ENCODE measurements around the gene EFNB1. TPM values are rescaled to one million over a fixed set of nuclear protein-coding genes. Genes with fewer than 3 reads are reported as not detected.

EFNB1 gene
- total and polyA plus RNA-seq, 2 donors (not counting 1 experiment from before 2014, with no cell fraction given), result 1.5 to 3.2 TPM

DNA sequence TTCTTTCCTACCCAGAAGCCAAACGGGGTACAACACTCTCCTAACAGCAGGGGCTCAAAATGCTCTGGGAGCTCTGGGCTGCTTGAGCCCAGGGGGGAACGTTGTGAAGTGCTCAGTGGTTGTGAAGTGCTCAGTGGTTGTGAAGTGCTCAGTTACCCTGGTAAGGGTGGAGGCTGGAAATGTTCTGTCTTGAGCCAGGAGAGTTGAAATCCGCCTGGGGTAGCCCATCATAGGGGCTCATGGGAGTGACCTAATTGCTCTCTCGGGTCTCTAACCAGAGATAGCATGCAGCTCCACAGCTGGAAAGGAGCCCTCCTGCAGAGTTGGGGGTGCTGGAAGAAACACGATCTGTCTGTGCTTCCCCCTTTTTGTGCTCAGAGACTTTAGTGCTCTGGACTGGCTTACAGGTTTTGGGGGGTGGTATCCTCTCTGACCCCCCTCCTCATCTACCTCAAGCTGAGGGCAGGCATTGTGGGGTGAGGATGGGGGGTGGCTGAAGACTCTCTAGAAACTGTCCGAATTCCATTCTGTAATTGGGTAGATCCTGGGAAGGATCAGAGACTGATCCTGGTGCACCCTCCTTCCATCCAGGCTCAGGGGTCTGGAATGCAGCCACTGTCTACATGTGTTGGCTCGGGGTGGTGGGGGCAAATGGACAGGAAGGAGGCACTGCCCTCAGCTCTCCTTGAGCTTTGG lies 2.7 kb downstream of the EFNB1 start:
- Histone ChIP-seq H3K4me2 (replicated peaks; ENCODE audit: low read depth, low read length, poor library complexity, severe bottlenecking) (no peak overlapping the region), H3K4me3 (ENCODE audit: control extremely low read depth in 1 of 5, extremely low read depth in 1 of 5, insufficient read depth in 1 of 5, low read depth in 2 of 5, low read length in 4 of 5) (no peak overlapping the region), H2AFZ (ENCODE audit: insufficient read depth, low read depth, low read length, poor library complexity, severe bottlenecking) (no peak overlapping the region), H3K79me2 (ENCODE audit: control insufficient read depth, insufficient read depth, low read length) (no peaks in the 10 kb centered on the region), H3K9me3 (ENCODE audit: control extremely low read depth in 1 of 3, control insufficient read depth in 2 of 3, insufficient read depth in 1 of 3, low read length in 2 of 3) (no peaks in the 10 kb centered on the region), H3K36me3 (replicated peaks in 1 of 2; ENCODE audit: control extremely low read depth in 1 of 2, control insufficient read depth in 1 of 2, extremely low read depth in 1 of 2, insufficient read depth in 2 of 2, low read length in 1 of 2) (no peaks in the 10 kb centered on the region), H3K27ac (ENCODE audit: low read length in 2 of 2) (no peak overlapping the region), H3K9ac (ENCODE audit: low read length) (no peak overlapping the region), H3K27me3 (replicated peaks in 1 of 4; ENCODE audit: control extremely low read depth in 1 of 4, control insufficient read depth in 3 of 4, insufficient read depth in 4 of 4, low read length in 3 of 4) (peaks cover 0 to 11% (median 4%) of the 10 kb centered on the region in 4 experiments), H4K20me1 (ENCODE audit: control insufficient read depth, insufficient read depth, low read length, poor library complexity, severe bottlenecking) (peaks cover 8% of the 10 kb centered on the region), H3K4me1 (ENCODE audit: control insufficient read depth in 2 of 2, insufficient read depth in 2 of 2, low read length in 2 of 2) (peaks cover 12 to 34% of the 10 kb centered on the region in 2 donors)
- ChIA-PET POLR2A (no interaction called here), CTCF (no interaction called here)
- no peak overlapping the region for H3K27ac Mint-ChIP-seq
- TF ChIP-seq, protein P1, sequence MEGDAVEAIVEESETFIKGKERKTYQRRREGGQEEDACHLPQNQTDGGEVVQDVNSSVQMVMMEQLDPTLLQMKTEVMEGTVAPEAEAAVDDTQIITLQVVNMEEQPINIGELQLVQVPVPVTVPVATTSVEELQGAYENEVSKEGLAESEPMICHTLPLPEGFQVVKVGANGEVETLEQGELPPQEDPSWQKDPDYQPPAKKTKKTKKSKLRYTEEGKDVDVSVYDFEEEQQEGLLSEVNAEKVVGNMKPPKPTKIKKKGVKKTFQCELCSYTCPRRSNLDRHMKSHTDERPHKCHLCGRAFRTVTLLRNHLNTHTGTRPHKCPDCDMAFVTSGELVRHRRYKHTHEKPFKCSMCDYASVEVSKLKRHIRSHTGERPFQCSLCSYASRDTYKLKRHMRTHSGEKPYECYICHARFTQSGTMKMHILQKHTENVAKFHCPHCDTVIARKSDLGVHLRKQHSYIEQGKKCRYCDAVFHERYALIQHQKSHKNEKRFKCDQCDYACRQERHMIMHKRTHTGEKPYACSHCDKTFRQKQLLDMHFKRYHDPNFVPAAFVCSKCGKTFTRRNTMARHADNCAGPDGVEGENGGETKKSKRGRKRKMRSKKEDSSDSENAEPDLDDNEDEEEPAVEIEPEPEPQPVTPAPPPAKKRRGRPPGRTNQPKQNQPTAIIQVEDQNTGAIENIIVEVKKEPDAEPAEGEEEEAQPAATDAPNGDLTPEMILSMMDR (IDR thresholded peaks at IDR 0.05), result no peak
- no peak for TF ChIP-seq EZH2 (IDR thresholded peaks at IDR 0.05; ENCODE audit: borderline replicate concordance, insufficient read depth, low read depth, low read length, poor library complexity, severe bottlenecking)
- no peak for ATAC-seq (ENCODE audit: low read depth)
- H3K9me3 Mint-ChIP-seq (ENCODE audit: insufficient read depth), result no peaks in the 10 kb centered on the region
- peaks cover 26% of the 10 kb centered on the region for H3K4me1 Mint-ChIP-seq
- intact Hi-C loops (cut with micrococcal nuclease), result no loop called here
- 28% methylated on average over 3 of the region's 7 CpGs for WGBS (ENCODE audit: insufficient coverage)
- DNase-seq, result no peak
- peak overlapping the region; percentile 60 for H3K4me3 Mint-ChIP-seq
- no peaks in the 10 kb centered on the region for H3K27me3 Mint-ChIP-seq

DNA sequence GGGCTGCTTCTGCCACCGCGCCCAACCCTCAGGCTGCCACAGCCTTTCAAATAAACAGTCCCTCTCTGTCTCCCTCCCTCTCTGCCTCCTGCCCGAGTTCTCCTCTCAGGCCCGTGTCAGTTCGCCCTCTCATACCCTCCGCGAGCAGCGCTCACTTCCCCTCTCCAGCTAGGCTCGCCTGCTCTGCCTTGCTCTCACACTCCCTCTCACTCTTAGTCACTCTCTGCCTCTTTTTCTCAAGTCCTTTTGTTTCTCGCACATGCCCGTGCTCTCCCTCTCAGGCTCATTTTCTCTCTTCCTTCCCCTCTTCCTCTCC lies 3.2 kb downstream of the EFNB1 start:
- intact Hi-C loops (cut with micrococcal nuclease), result no loop called here
- ATAC-seq (ENCODE audit: low read depth), result no peak

More for the DNA sequence above, 3.2 kb downstream of the EFNB1 start:
- no peak overlapping the region for H3K4me2 ChIP-seq (replicated peaks; ENCODE audit: low read depth, low read length, poor library complexity, severe bottlenecking)
- H3K27ac ChIP-seq (ENCODE audit: low read length in 2 of 2), result no peak overlapping the region
- no peaks in the 10 kb centered on the region for H3K36me3 ChIP-seq (replicated peaks in 1 of 2; ENCODE audit: control extremely low read depth in 1 of 2, control insufficient read depth in 1 of 2, extremely low read depth in 1 of 2, insufficient read depth in 2 of 2, low read length in 1 of 2)
- Mint-ChIP-seq H3K4me1 (peaks cover 29% of the 10 kb centered on the region), H3K4me3 (peak overlapping the region; percentile 39), H3K27me3 (no peaks in the 10 kb centered on the region), H3K27ac (no peak overlapping the region), H3K9me3 (ENCODE audit: insufficient read depth) (no peaks in the 10 kb centered on the region)
- 1% methylated on average over 7 of the region's 11 CpGs for WGBS (ENCODE audit: insufficient coverage)
- H3K4me1 ChIP-seq (ENCODE audit: control insufficient read depth in 2 of 2, insufficient read depth in 2 of 2, low read length in 2 of 2), result peaks cover 12 to 34% of the 10 kb centered on the region in 2 donors
- peaks cover 8% of the 10 kb centered on the region for H4K20me1 ChIP-seq (ENCODE audit: control insufficient read depth, insufficient read depth, low read length, poor library complexity, severe bottlenecking)
- no peaks in the 10 kb centered on the region for H3K79me2 ChIP-seq (ENCODE audit: control insufficient read depth, insufficient read depth, low read length)
- DNase-seq, result no peak
- H2AFZ ChIP-seq (ENCODE audit: insufficient read depth, low read depth, low read length, poor library complexity, severe bottlenecking), result no peak overlapping the region
- no peaks in the 10 kb centered on the region for H3K9me3 ChIP-seq (ENCODE audit: control extremely low read depth in 1 of 3, control insufficient read depth in 2 of 3, insufficient read depth in 1 of 3, low read length in 2 of 3)
- ChIA-PET CTCF (no interaction called here), POLR2A (no interaction called here)
- H3K4me3 ChIP-seq (ENCODE audit: control extremely low read depth in 1 of 5, extremely low read depth in 1 of 5, insufficient read depth in 1 of 5, low read depth in 2 of 5, low read length in 4 of 5), result no peak overlapping the region
- H3K9ac ChIP-seq (ENCODE audit: low read length), result no peak overlapping the region
- peaks cover 0 to 11% (median 4%) of the 10 kb centered on the region in 4 experiments for H3K27me3 ChIP-seq (replicated peaks in 1 of 4; ENCODE audit: control extremely low read depth in 1 of 4, control insufficient read depth in 3 of 4, insufficient read depth in 4 of 4, low read length in 3 of 4)
- TF ChIP-seq, protein P1 (IDR thresholded peaks at IDR 0.05), result no peak
- no peak for TF ChIP-seq EZH2 (IDR thresholded peaks at IDR 0.05; ENCODE audit: borderline replicate concordance, insufficient read depth, low read depth, low read length, poor library complexity, severe bottlenecking)
